PC-9 (cell line): Measurements from ENCODE around the gene SDK1. TPM values are rescaled to one million over a fixed set of nuclear protein-coding genes. Genes with fewer than 3 reads are reported as not detected.

Experiments
- BruUV-seq: library from RNA; stranded (reverse); fragments of 400-500 nt; replicated peaks from 2 replicates; lab custom pipeline; 2021; lab: Mats Ljungman, UMichigan
- CTCF ChIA-PET: fragments of 300-600 bp; sonication (Branson Sonifier 250); formaldehyde crosslinking; loops from one replicate; lab custom pipeline; 2022; ENCODE audit warnings: antibody characterized with exemption; lab: Charles Lee
- POLR2A ChIA-PET: fragments of 300-600 bp; sonication (Branson Sonifier 250); formaldehyde crosslinking; loops from one replicate; lab custom pipeline; 2022; ENCODE audit warnings: antibody characterized with exemption; ENCODE audit not compliant: unreplicated experiment; lab: Charles Lee
- DNase-seq, 2 experiments: peaks; one replicate each; pipeline versions ENCODE4 v3.0.0 to v3.0.0-alpha.2; 2015 to 2022; ENCODE audit warnings: mixed read lengths in 1 of 2
- H2AFZ ChIP-seq: fragments of 200-600 bp; sonication (generic); 2 replicates; pipeline ENCODE4 v1.8.1; 2017; ENCODE audit warnings: antibody characterized with exemption
- H3F3A ChIP-seq: fragments of 200-600 bp; sonication (generic); 2 replicates; pipeline ENCODE4 v1.8.1; 2017; ENCODE audit warnings: antibody characterized with exemption, mild to moderate bottlenecking, low read depth; ENCODE audit not compliant: insufficient read depth
- H3K27ac ChIP-seq: fragments of 200-600 bp; sonication (generic); 2 replicates; pipeline ENCODE4 v1.6.1; 2016; ENCODE audit warnings: mixed run types
- H3K27me3 ChIP-seq: fragments of 200-600 bp; sonication (generic); 2 replicates; pipeline ENCODE4 v1.6.1; 2016; ENCODE audit warnings: low read depth, mixed run types; ENCODE audit not compliant: insufficient read depth
- H3K36me3 ChIP-seq: fragments of 200-600 bp; sonication (generic); 2 replicates; pipeline ENCODE4 v1.6.1; 2016; ENCODE audit warnings: low read depth, mixed run types
- H3K4me1 ChIP-seq: fragments of 200-600 bp; sonication (generic); replicated peaks from 2 replicates; pipeline ENCODE4 v1.6.1; 2016; ENCODE audit warnings: mixed run types; ENCODE audit not compliant: insufficient read depth
- H3K4me2 ChIP-seq: fragments of 200-600 bp; sonication (generic); 2 replicates; pipeline ENCODE4 v1.6.1; 2017; ENCODE audit warnings: mixed run types
- H3K4me3 ChIP-seq: fragments of 200-600 bp; sonication (generic); 2 replicates; pipeline ENCODE4 v1.6.1; 2016; ENCODE audit warnings: mixed run types
- H3K79me2 ChIP-seq: fragments of 200-600 bp; sonication (generic); 2 replicates; pipeline ENCODE4 v1.6.1; 2017; ENCODE audit warnings: low read depth, mixed run types
- H3K9me2 ChIP-seq: fragments of 200-600 bp; sonication (generic); 2 replicates; pipeline ENCODE4 v1.8.1; 2017; ENCODE audit warnings: mild to moderate bottlenecking; ENCODE audit not compliant: insufficient read depth
- H3K9me3 ChIP-seq: fragments of 200-600 bp; sonication (generic); 2 replicates; pipeline ENCODE4 v1.8.1; 2016; ENCODE audit warnings: low read depth; ENCODE audit not compliant: insufficient read depth
- H4K20me1 ChIP-seq: fragments of 200-600 bp; sonication (generic); 2 replicates; pipeline ENCODE4 v1.8.1; 2017; ENCODE audit not compliant: insufficient read depth
- EZH2 ChIP-seq: fragments of 200-600 bp; sonication (generic); IDR thresholded peaks from 2 replicates; pipeline ENCODE4 v1.8.0; 2017; ENCODE audit warnings: antibody characterized with exemption, low read depth
- intact Hi-C: fragments of 100-400 bp; cut with micrococcal nuclease; formaldehyde crosslinking; loops from one replicate; pipeline ENCODE4 v1.10.0; 2022; ENCODE audit not compliant: unreplicated experiment
- total RNA-seq: library from RNA; stranded (reverse); gene quantifications from 2 replicates; pipeline ENCODE4 v1.2.3, GENCODE V29; 2021
- TF ChIP-seq, protein P1 (sequence below): fragments of 200-600 bp; sonication (generic); conservative IDR thresholded peaks from 2 replicates; pipeline ENCODE4 v1.6.1; 2017; ENCODE audit warnings: mixed run types, antibody characterized with exemption, mild to moderate bottlenecking, moderate library complexity

Gene SDK1
- total RNA-seq, 1 experiment from 2014 or later = not detected

DNA sequence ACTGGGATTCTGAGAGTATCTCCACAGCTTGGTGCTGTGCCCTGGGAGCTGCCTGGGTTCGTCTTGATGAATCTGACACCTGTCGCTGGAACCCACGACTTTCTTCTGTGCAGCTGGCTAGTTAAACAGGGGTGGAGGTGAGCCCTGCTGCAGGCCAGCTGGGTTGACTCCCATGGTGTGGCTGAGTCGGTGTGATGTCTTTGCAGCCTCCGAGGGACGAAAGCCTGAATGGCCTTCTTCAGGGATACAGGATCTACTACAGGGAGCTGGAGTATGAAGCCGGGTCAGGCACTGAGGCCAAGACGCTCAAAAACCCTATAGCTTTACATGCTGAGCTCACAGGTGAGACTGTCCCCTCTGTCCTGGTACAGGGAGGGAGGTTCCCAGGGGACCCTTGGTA, 873.0 kb downstream of the SDK1 start:
- DNase-seq = no peak
- Histone ChIP-seq H3F3A (no peaks in the 10 kb centered on the region), H3K9me3 (no peaks in the 10 kb centered on the region), H3K4me1 (no peaks in the 10 kb centered on the region; the same call in 1 of the 2 replicates), H3K27me3 (peaks cover 98% of the 10 kb centered on the region), H3K27ac (no peak overlapping the region), H3K4me3 (no peak overlapping the region), H4K20me1 (no peaks in the 10 kb centered on the region; the same call in 1 of the 2 replicates), H2AFZ (no peak overlapping the region), H3K9me2 (no peaks in the 10 kb centered on the region), H3K36me3 (no peaks in the 10 kb centered on the region), H3K4me2 (no peak overlapping the region), H3K79me2 (no peaks in the 10 kb centered on the region)
- POLR2A ChIA-PET = no interaction called here
- BruUV-seq = no TSS peak
- CTCF ChIA-PET = no interaction called here
- intact Hi-C loops = no loop called here
- no peak for TF ChIP-seq EZH2
- TF ChIP-seq, protein P1, sequence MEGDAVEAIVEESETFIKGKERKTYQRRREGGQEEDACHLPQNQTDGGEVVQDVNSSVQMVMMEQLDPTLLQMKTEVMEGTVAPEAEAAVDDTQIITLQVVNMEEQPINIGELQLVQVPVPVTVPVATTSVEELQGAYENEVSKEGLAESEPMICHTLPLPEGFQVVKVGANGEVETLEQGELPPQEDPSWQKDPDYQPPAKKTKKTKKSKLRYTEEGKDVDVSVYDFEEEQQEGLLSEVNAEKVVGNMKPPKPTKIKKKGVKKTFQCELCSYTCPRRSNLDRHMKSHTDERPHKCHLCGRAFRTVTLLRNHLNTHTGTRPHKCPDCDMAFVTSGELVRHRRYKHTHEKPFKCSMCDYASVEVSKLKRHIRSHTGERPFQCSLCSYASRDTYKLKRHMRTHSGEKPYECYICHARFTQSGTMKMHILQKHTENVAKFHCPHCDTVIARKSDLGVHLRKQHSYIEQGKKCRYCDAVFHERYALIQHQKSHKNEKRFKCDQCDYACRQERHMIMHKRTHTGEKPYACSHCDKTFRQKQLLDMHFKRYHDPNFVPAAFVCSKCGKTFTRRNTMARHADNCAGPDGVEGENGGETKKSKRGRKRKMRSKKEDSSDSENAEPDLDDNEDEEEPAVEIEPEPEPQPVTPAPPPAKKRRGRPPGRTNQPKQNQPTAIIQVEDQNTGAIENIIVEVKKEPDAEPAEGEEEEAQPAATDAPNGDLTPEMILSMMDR = no peak

DNA sequence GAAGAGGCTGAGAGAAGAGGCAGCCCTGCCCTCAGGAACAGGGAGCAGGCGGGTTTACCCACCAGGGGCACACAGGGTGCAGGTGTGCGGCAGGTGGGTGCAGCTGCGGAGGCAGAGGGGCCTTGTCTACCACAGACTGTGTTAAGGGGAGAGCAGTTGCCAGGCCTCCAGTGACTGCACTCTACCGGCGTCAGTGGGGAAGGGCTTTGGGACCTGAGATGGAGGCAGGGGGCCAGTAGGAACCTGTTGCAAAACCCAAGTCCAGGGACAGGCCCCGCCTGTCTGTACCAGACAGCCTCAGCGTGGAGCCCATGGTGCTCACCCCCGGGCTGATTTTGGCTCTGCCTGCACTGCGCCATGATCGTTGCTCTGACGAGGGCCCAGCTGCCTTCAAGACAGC, 873.4 kb downstream of the SDK1 start:
- TF ChIP-seq EZH2 = no peak
- TF ChIP-seq, protein P1 = no peak
- H3K36me3 ChIP-seq = no peaks in the 10 kb centered on the region
- no peak overlapping the region for H3K4me2 ChIP-seq
- H3K9me3 ChIP-seq = no peaks in the 10 kb centered on the region
- H3K27ac ChIP-seq = no peak overlapping the region
- no peaks in the 10 kb centered on the region; the same call in 1 of the 2 replicates for H4K20me1 ChIP-seq
- intact Hi-C loops = no loop called here
- H3F3A ChIP-seq = no peaks in the 10 kb centered on the region
- POLR2A ChIA-PET = interaction anchor here (0.6 kb wide), 1 partner anchor 121 kb away, joined by 3 read pairs; no protein-coding TSS in a partner anchor
- no peak overlapping the region for H3K4me3 ChIP-seq
- H2AFZ ChIP-seq = no peak overlapping the region
- BruUV-seq = no TSS peak
- H3K27me3 ChIP-seq = peaks cover 98% of the 10 kb centered on the region
- no peak for DNase-seq
- no peaks in the 10 kb centered on the region; the same call in 1 of the 2 replicates for H3K4me1 ChIP-seq
- CTCF ChIA-PET = no interaction called here
- H3K9me2 ChIP-seq = no peaks in the 10 kb centered on the region
- no peaks in the 10 kb centered on the region for H3K79me2 ChIP-seq

- CTCF ChIA-PET = no interaction called here
Measured at GRCh38 chr7:4174884-4175283, 873.8 kb downstream of the SDK1 start.

More at GRCh38 chr7:4174884-4175283, 873.8 kb downstream of the SDK1 start:
- no peak for DNase-seq
- TF ChIP-seq EZH2 = no peak
- TF ChIP-seq, protein P1 = no peak
- Histone ChIP-seq H3K4me2 (no peak overlapping the region), H3K27me3 (peaks cover 98% of the 10 kb centered on the region), H3K9me2 (no peaks in the 10 kb centered on the region), H4K20me1 (no peaks in the 10 kb centered on the region; the same call in 1 of the 2 replicates), H3K27ac (no peak overlapping the region), H3K9me3 (no peaks in the 10 kb centered on the region), H3K4me1 (no peaks in the 10 kb centered on the region; the same call in 1 of the 2 replicates), H3K36me3 (no peaks in the 10 kb centered on the region), H3K79me2 (no peaks in the 10 kb centered on the region), H2AFZ (no peak overlapping the region), H3F3A (no peaks in the 10 kb centered on the region), H3K4me3 (no peak overlapping the region)
- no TSS peak for BruUV-seq
- intact Hi-C loops = no loop called here
- POLR2A ChIA-PET = interaction anchor here (0.6 kb wide), 1 partner anchor 122 kb away, joined by 3 read pairs; no protein-coding TSS in a partner anchor
